T-helper 1 cell treated with Interleukin-12 subunit alpha and Interleukin-12 subunit beta and Interleukin-4 antibody, amounts not matched to agents 30 ng/mL and 1 ng/mL, for 36 hours (primary cell): ENCODE data around the gene FPR3. TPM values are rescaled to one million over a fixed set of nuclear protein-coding genes. Genes with fewer than 3 reads are reported as not detected.

Experiments used
- total RNA-seq: library from RNA; stranded (reverse); gene quantifications from 2 replicates; pipeline ENCODE4 v1.2.3, GENCODE V29; 2022

Gene FPR3
- total RNA-seq, 1 donor from 2014 or later = not detected

Other genes starting within 250 kb of the FPR3 start
- gene ZNF175, start 223.9 kb upstream of the FPR3 start, total RNA-seq = 8.2 and 8.3 TPM in 2 replicates
- gene SIGLEC5, start 164.8 kb upstream of the FPR3 start, total RNA-seq = not detected in 2 replicates
- gene SIGLEC14, start 148.3 kb upstream of the FPR3 start, total RNA-seq = not detected in 2 replicates
- 6.4 and 8.7 TPM in 2 replicates for gene SPACA6, start 101.8 kb upstream of the FPR3 start, total RNA-seq
- gene HAS1, start 71.2 kb upstream of the FPR3 start, total RNA-seq = not detected in 2 replicates
- not detected in 2 replicates for gene FPR1, start 43.3 kb upstream of the FPR3 start, total RNA-seq
- not detected in 2 replicates for gene FPR2, start 34.0 kb upstream of the FPR3 start, total RNA-seq
- 7.3 and 8.2 TPM in 2 replicates for gene ZNF577, start 92.8 kb downstream of the FPR3 start, total RNA-seq
- 11.3 and 11.7 TPM in 2 replicates for gene ZNF649, start 109.9 kb downstream of the FPR3 start, total RNA-seq
- 5.2 and 5.5 TPM in 2 replicates for gene ZNF613, start 132.3 kb downstream of the FPR3 start, total RNA-seq
- gene ZNF350, start 191.7 kb downstream of the FPR3 start, total RNA-seq = 13.5 and 14.0 TPM in 2 replicates
- gene ZNF615, start 213.1 kb downstream of the FPR3 start, total RNA-seq = 9.4 and 10.2 TPM in 2 replicates
- 8.4 and 9.9 TPM in 2 replicates for gene ZNF614, start 233.2 kb downstream of the FPR3 start, total RNA-seq